Ectodermal cell (in vitro differentiated cells): ENCODE data around the gene EEF2.
"Not testable (repeated sequence)": the region's sequence is repeated elsewhere in the genome, so short reads cannot be mapped to it uniquely, and the experiment has no call there.

Source experiments
- H3K27ac ChIP-seq: 2 replicates; pipeline ENCODE4 v1.7.0; 2013; ENCODE audit warnings: mild to moderate bottlenecking, low read depth, low read length; ENCODE audit not compliant: insufficient read depth, poor library complexity, severe bottlenecking
- H3K27me3 ChIP-seq: 2 replicates; pipeline ENCODE4 v1.7.0; 2013; ENCODE audit warnings: mild to moderate bottlenecking, low read length; ENCODE audit not compliant: insufficient read depth, control insufficient read depth, poor library complexity, severe bottlenecking
- H3K36me3 ChIP-seq: one replicate; pipeline ENCODE4 v1.7.0; 2013; ENCODE audit warnings: low read length; ENCODE audit not compliant: control insufficient read depth, insufficient read depth
- H3K4me1 ChIP-seq: one replicate; pipeline ENCODE4 v1.7.0; 2013; ENCODE audit warnings: low read length; ENCODE audit not compliant: control insufficient read depth, insufficient read depth
- H3K4me3 ChIP-seq: 2 replicates; pipeline ENCODE4 v1.7.0; 2013; ENCODE audit warnings: low read depth, low read length, control low read depth; ENCODE audit not compliant: insufficient read depth
- H3K9me3 ChIP-seq: 2 replicates; pipeline ENCODE4 v1.7.0; 2013; ENCODE audit warnings: mild to moderate bottlenecking, low read length, moderate library complexity; ENCODE audit not compliant: control insufficient read depth
- WGBS, 2 experiments: methylation state at CpG; one replicate each; pipeline ENCODE4 v1.1.7; 2013; ENCODE audit warnings: missing lambda C conversion rate in 2 of 2; 5-methylcytosine and 5-hydroxymethylcytosine counted together

Gene EEF2

DNA sequence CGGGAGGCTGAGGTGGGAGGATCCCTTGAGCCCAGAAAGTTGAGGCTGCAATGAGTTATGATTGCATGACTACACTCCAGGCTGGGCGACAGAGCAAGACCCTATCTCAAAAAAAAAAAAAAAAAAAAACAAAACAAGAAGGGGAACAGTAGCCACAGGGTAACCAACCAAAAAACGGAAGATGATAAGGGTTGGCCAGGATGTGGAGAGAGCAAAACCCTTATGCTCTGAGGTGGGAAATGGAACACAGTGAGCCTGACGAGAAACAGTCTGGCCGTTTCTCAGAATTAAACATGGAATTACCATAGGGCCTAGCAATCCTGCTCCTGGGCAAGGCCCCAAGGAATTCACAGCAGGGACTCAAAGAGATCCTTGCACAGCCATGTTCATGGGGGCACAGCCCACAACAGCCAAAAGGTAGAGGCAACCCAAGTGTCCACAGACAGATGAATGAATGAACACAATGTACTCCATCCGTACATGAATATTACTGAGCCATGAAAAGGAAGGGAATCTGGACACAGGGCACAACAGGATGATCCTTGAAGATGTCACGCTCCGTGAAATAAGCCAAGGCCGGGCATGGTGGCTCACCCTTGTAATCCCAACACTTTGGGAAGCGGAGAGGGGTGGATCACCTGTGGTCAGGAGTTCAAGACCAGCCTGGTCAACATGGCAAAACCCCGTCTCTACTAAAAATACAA, 41.1 kb downstream of the EEF2 start:
- Histone ChIP-seq H3K36me3 (no peaks in the 10 kb centered on the region), H3K4me1 (no peaks in the 10 kb centered on the region), H3K4me3 (no peak overlapping the region), H3K9me3 (no peaks in the 10 kb centered on the region), H3K27me3 (no peaks in the 10 kb centered on the region), H3K27ac (no peak overlapping the region)
- 93 to 95% methylated on average over 11 of the region's 11 CpGs for WGBS, 2 experiments

DNA sequence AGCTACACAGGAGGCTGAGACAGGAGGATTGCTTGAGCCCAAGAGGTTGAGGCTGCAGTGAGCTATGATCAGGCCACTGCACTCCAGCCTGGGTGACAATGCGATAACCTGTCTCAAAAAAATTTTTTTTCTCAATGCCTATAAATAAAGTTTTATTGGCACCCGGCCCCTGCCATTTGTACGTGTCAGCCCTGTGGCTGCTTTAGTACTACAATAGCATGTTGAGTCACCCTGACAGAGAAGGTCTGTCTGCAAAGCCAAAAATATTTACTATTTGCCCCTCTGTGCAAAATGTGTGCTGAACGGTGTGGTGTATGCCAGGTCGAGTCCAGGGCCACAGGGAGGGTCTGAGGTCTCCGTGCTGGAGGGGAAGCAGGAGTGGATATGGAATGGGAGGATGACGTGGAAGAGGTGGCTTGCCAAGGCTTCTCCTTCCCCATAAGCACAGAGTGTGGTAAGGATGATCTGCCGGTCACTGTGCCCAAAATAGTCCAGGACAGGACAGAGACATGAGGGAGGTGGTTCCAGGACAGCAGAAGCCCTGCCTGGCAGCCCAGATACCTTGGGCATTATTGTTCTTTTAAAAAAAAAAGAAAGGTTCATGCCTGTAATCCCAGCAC, 42.4 kb downstream of the EEF2 start:
- Histone ChIP-seq H3K27me3 (no peaks in the 10 kb centered on the region), H3K9me3 (no peaks in the 10 kb centered on the region), H3K36me3 (no peaks in the 10 kb centered on the region), H3K4me1 (no peaks in the 10 kb centered on the region), H3K27ac (no peak overlapping the region), H3K4me3 (no peak overlapping the region)
- WGBS, 2 experiments, result 94% methylated on average over 8 of the region's 8 CpGs

DNA sequence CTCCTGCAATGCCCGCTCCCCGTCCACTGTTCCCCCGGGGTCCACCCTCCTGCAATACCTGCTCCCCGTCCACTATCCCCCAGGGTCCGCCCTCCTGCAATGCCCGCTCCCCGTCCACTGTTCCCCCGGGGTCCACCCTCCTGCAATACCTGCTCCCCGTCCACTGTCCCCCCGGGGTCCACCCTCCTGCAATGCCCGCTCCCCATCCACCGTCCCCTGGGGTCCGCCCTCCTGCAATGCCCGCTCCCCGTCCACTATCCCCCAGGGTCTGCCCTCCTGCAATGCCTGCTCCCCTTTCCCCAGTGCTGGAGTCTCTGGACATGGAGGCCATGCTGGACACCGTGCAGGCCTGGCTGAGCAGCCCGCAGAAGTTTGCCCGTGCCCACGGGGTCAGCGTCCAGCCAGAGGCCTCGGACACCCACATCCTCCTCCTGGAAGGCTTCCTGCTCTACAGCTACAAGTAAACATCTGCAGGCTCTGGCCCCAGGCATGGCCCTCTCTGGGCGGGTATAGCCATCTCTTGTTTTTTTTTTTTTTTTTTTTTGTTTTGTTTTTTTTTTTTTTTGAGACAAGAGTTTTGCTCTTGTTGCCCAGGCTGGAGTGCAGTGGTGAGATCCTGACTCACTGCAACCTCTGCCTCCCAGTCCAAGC, 46.8 kb downstream of the EEF2 start:
- H3K27me3 ChIP-seq, result peaks cover 13% of the 10 kb centered on the region
- H3K4me1 ChIP-seq, H3K27ac ChIP-seq, H3K4me3 ChIP-seq, H3K9me3 ChIP-seq, H3K36me3 ChIP-seq: not testable (repeated sequence)
- WGBS, 2 experiments, result 94% methylated on average over 21 to 22 of the region's 22 CpGs

DNA sequence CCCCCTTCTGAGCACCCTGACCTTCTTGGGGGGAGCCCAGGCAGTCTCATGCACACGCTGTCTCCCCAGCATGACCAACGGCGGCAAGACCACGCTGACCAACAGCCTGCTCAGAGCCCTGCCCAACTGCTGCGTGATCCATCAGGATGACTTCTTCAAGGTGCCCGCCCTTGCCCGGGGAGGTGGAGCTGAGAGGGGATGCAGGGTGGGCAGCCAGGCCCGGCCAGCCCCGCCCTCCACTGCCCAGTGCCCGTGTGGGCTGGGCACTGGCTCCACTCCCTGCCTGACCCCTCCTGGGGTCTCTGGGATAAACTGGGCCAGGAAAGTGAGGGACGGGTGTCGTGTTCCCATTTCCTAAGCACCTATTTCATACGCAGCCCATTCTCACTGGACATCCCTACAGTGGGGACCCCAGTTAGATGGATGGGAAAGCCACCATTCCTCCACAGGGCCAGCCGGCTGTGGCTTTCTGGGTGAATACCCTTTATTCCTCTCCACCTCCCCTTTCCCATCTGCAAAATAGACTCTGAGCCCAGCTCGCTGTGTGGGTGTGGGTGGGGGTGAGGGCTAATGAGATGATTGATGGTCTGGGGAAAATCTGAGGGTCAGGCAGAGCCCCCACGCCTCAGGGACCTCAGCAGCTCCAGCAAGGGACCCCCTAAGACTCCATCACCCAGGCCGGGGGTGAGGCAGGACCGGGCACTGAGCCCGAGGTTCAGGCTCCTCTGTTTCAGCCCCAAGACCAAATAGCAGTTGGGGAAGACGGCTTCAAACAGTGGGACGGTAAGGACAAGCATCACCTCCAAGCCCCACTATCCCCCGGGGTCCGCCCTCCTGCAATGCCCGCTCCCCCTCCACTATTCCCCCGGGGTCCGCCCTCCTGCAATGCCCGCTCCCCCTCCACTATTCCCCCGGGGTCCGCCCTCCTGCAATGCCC, 48.5 kb downstream of the EEF2 start:
- Histone ChIP-seq H3K4me1 (peaks cover 3% of the 10 kb centered on the region), H3K27me3 (peaks cover 21% of the 10 kb centered on the region), H3K36me3 (no peaks in the 10 kb centered on the region), H3K27ac (no peak overlapping the region), H3K9me3 (no peaks in the 10 kb centered on the region), H3K4me3 (no peak overlapping the region)
- 91 to 92% methylated on average over 21 to 22 of the region's 29 CpGs for WGBS, 2 experiments

DNA sequence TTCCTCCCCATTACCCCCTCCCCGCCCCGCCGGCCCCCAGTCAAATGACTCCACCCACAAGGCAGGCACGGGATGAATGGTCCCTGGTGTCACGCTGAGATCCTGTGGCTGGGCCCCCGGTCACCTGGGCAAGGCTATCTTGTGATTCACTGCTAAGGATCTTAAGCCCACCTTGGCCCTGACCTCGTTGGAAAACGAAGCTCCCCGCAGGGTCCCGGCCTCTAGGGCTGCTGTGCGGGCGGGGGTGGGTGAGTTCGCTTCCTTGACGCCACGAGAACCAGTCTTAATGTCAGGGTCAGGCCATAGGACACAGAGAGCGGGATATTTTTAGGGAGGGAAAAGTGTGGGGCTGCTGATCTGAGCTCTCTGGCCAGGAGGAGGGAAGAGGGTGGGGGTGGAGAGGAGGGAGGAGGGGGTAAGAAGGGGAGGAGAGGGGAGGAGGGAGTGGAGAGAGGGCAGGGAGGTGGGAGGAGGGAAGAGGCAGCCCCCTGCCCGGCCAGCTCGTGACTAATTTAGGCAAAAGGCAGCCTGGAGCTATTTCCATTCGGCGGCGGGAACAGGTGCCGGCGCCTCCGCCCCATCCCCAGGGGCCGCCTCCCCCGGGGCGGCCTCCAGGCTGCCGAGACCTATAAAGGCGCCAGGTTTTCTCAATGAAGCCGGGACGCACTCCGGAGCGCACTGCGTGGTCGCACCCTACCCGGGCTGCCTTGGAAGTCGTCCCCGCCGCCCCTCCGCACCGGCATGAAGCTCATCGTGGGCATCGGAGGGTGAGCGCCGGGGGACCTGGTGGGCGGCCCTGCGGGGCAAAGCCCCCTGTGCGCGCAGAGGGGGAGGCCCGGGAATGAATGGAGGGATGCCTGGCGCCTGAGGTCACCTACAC, 52.1 kb downstream of the EEF2 start, which contains the start of gene NMRK2:
Gene NMRK2 (plus strand): TSS at position 139 of the 880 bp plus-strand sequence. CDS start 603 bp downstream, at position 742.
- Histone ChIP-seq H3K36me3 (no peaks in the 10 kb centered on the region), H3K27ac (no peak within 1 kb of the TSS), H3K9me3 (no peaks in the 10 kb centered on the region), H3K4me3 (peak within 1 kb of the TSS; percentile 34), H3K4me1 (peaks cover 3% of the 10 kb centered on the region), H3K27me3 (peaks cover 21% of the 10 kb centered on the region)
- WGBS, 2 experiments, result 1% methylated on average over 51 of the region's 51 CpGs

DNA sequence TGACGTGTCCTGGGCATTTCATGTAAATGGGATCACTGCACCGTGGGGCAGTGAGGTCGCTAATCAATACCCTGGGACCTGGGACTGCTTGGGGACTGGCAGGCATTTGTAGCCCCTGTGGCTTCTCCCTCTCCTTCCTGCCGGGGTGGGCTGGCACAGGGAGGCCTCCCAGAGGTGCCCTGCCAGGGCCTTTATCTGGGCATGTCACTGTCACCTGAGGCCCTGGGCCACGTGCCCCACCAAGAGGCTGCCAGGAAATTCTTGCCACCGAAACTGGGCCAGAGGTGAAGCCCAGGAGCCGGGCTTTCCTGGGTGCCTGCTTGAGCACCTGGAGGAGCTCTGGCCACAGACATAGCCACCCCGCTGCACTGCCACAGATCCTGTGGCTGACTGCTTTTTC, 54.2 kb downstream of the EEF2 start:
- no peak overlapping the region for H3K4me3 ChIP-seq
- no peaks in the 10 kb centered on the region for H3K36me3 ChIP-seq
- H3K27ac ChIP-seq, result no peak overlapping the region
- H3K9me3 ChIP-seq, result no peaks in the 10 kb centered on the region
- 88 to 89% methylated on average over 8 of the region's 8 CpGs for WGBS, 2 experiments
- H3K4me1 ChIP-seq, result peaks cover 3% of the 10 kb centered on the region
- H3K27me3 ChIP-seq, result peaks cover 21% of the 10 kb centered on the region
